ENCODE results near the gene FOXJ3. TPM values are rescaled to one million over a fixed set of nuclear protein-coding genes. Genes with fewer than 3 reads are reported as not detected.

FOXJ3 gene
- total and polyA plus RNA-seq, 2 of the 4 experiments (the other 2 are of a cell fraction): 16.7 to 30.5 TPM

- Histone ChIP-seq H3K4me2 (ENCODE audit: low read depth, low read length) (no peak overlapping the region), H3K23ac (ENCODE audit: low read depth, low read length) (no peak overlapping the region), H3K18ac (ENCODE audit: low read depth, low read length) (no peak overlapping the region), H3K14ac (replicated peaks; ENCODE audit: low read depth, low read length) (no peak overlapping the region), H3K36me3 (ENCODE audit: control insufficient read depth, insufficient read depth, low read length) (no peaks in the 10 kb centered on the region), H3K56ac (ENCODE audit: extremely low read depth, insufficient read depth, low read length) (no peak overlapping the region), H4K91ac (ENCODE audit: insufficient read depth, low read depth, low read length) (no peak overlapping the region), H3K9me1 (ENCODE audit: insufficient read depth, low read length) (no peaks in the 10 kb centered on the region; the same call in 1 of the 2 replicates), H2AK9ac (replicated peaks; ENCODE audit: low read depth, low read length, poor library complexity) (no peak overlapping the region), H3K27me3 (ENCODE audit: control insufficient read depth, insufficient read depth, low read length) (peaks cover 52% of the 10 kb centered on the region), H3K79me1 (ENCODE audit: low read depth in 1 of 2, low read length in 2 of 2) (no peaks in the 10 kb centered on the region), H2BK20ac (ENCODE audit: low read depth, low read length) (no peak overlapping the region), H2BK120ac (ENCODE audit: low read depth, low read length) (no peak overlapping the region), H3K4me1 (ENCODE audit: control insufficient read depth, insufficient read depth, low read length) (no peaks in the 10 kb centered on the region), H2BK5ac (ENCODE audit: low read depth, low read length, poor library complexity, severe bottlenecking) (no peak overlapping the region), H4K5ac (ENCODE audit: low read depth, low read length) (no peak overlapping the region), H3K27ac (ENCODE audit: insufficient read depth, low read length) (no peak overlapping the region), H3K9me3 (ENCODE audit: control insufficient read depth, insufficient read depth, low read length) (no peaks in the 10 kb centered on the region), H3K9ac (ENCODE audit: low read depth, low read length) (no peak overlapping the region), H4K8ac (ENCODE audit: low read depth in 2 of 2, low read length in 2 of 2) (no peak overlapping the region), H4K20me1 (ENCODE audit: insufficient read depth, low read length) (no peaks in the 10 kb centered on the region), H2AK5ac (ENCODE audit: low read depth, low read length) (no peak overlapping the region), H3K4me3 (ENCODE audit: insufficient read depth, low read depth, low read length) (no peak overlapping the region), H3K4ac (ENCODE audit: low read depth, low read length) (no peak overlapping the region), H2AFZ (replicated peaks; ENCODE audit: low read length, poor library complexity) (no peak overlapping the region), H2BK15ac (ENCODE audit: low read depth, low read length) (no peak overlapping the region)
- DNase-seq (no peak), ATAC-seq (ENCODE audit: low read depth) (no peak)
- TF ChIP-seq RAD21 (IDR thresholded peaks at IDR 0.05; ENCODE audit: low read length) (no peak), MAZ (IDR thresholded peaks at IDR 0.05; ENCODE audit: borderline replicate concordance, low read depth, low read length) (no peak), FOS (IDR thresholded peaks at IDR 0.05; ENCODE audit: low read depth, low read length) (no peak), USF2 (IDR thresholded peaks at IDR 0.05; ENCODE audit: low read depth, low read length) (no peak), SMC3 (IDR thresholded peaks at IDR 0.05; ENCODE audit: low read depth, low read length) (no peak), POLR2A (IDR thresholded peaks at IDR 0.05; ENCODE audit: low read depth, low read length) (no peak)
- CTCF ChIA-PET: interaction anchor here (1.9 kb wide), 1 partner anchor 10 kb away, joined by 4 read pairs; no protein-coding TSS in a partner anchor
- no CpG with 5 or more reads among the region's 1 CpG for WGBS, 2 experiments (ENCODE audit: extremely low coverage in 2 of 2, insufficient read length in 1 of 2)
- no TSS peak for BruUV-seq (replicated peaks)
- dilution Hi-C loops (cut with HindIII; ENCODE audit: low sequenced_read_pairs, unreplicated experiment) (no loop called here), in situ Hi-C loops (cut with MboI; ENCODE audit: low sequenced_read_pairs) (loop anchor here (10.0 kb wide), 1 partner anchor 573 kb away; no protein-coding TSS in a partner anchor), intact Hi-C loops (cut with micrococcal nuclease) (loop anchor here (5.0 to 10.0 kb wide), 5 partner anchors 333 to 609 kb away; partner anchors contain the start of genes PPIH and YBX1)
- POLR2A ChIA-PET (ENCODE audit: unreplicated experiment): no interaction called here
Observed at GRCh38 chr1:42148166-42148565, 186.9 kb downstream of the FOXJ3 start.

All from IMR-90 (cell line).